ENCODE measurements around the gene IMMP2L. TPM values are rescaled to one million over a fixed set of nuclear protein-coding genes. Genes with fewer than 3 reads are reported as not detected.

The IMMP2L gene
- total and polyA plus RNA-seq, 2 of the 8 experiments (the other 6 are each of a cell fraction or from before 2014, with no cell fraction given), result 2.3 to 10.1 TPM

DNA sequence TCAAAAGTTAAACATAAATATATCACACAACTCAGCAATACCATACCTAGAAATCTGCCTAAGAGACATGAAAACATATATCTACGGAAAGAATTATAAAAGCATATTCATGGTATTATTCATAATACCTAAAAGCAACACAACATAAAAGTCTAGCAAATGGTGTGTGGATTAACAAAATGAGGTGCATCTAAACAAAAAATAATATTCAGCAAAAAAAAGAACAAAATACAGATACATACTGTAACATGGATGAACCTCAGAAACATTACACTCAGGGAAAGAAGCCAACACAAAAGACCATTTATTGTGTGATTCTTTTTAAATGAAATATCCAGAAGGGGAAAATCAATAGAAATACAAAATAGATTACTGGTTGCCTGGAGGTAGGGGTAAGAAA is 155.0 kb downstream of the IMMP2L start:
- Histone ChIP-seq H4K5ac (ENCODE audit: insufficient read length, low read depth, low read length) (no peak overlapping the region), H3K79me2 (ENCODE audit: control insufficient read depth in 1 of 2, insufficient read depth in 2 of 2, low read length in 2 of 2) (no peaks in the 10 kb centered on the region), H3K14ac (ENCODE audit: insufficient read length) (no peak overlapping the region), H4K91ac (replicated peaks; ENCODE audit: insufficient read length, low read length) (no peak overlapping the region), H3K18ac (ENCODE audit: extremely low read depth, low read length) (no peak overlapping the region), H4K20me1 (replicated peaks in 1 of 2; ENCODE audit: control insufficient read depth in 1 of 2, insufficient read depth in 2 of 2, low read length in 2 of 2) (no peaks in the 10 kb centered on the region), H2BK12ac (ENCODE audit: low read depth, low read length) (no peak overlapping the region), H3K23ac (ENCODE audit: insufficient read length) (no peak overlapping the region), H4K8ac (ENCODE audit: extremely low read depth, insufficient read depth, low read length) (no peak overlapping the region), H3K27ac (ENCODE audit: low read depth, low read length) (no peak overlapping the region), H3K4me2 (ENCODE audit: insufficient read depth in 1 of 2, low read depth in 2 of 2, low read length in 2 of 2) (no peak overlapping the region), H3K4ac (replicated peaks; ENCODE audit: insufficient read length, low read depth, low read length) (no peak overlapping the region), H3K4me3 (ENCODE audit: extremely low read depth in 1 of 4, insufficient read depth in 2 of 4, low read depth in 3 of 4, low read length in 4 of 4) (no peak overlapping the region), H3K4me1 (replicated peaks in 1 of 4; ENCODE audit: control insufficient read depth in 3 of 4, insufficient read depth in 4 of 4, low read length in 3 of 4) (peaks cover 2 to 3% (median 3%) of the 10 kb centered on the region in 4 experiments; a peak in 3 of 7 replicates), H3K56ac (replicated peaks; ENCODE audit: insufficient read length, low read depth, low read length) (no peak overlapping the region), H3K23me2 (ENCODE audit: low read depth, low read length) (no peaks in the 10 kb centered on the region), H3K27me3 (replicated peaks in 1 of 4; ENCODE audit: control insufficient read depth in 3 of 4, extremely low read depth in 1 of 4, insufficient read depth in 3 of 4, low read length in 3 of 4) (no peaks in the 10 kb centered on the region), H2AK5ac (ENCODE audit: low read depth, low read length) (no peak overlapping the region), H2BK120ac (replicated peaks; ENCODE audit: low read depth, low read length) (no peak overlapping the region), H3K36me3 (ENCODE audit: control insufficient read depth in 2 of 4, insufficient read depth in 4 of 4, low read length in 3 of 4) (no peaks in the 10 kb centered on the region), H2BK15ac (ENCODE audit: low read length) (no peak overlapping the region), H2AFZ (ENCODE audit: low read length) (no peak overlapping the region), H3K9ac (replicated peaks in 1 of 4; ENCODE audit: extremely low read depth in 1 of 4, low read depth in 3 of 4, low read length in 3 of 4) (no peak overlapping the region), H3K79me1 (ENCODE audit: low read depth, low read length) (no peaks in the 10 kb centered on the region), H2BK5ac (ENCODE audit: low read depth, low read length) (no peak overlapping the region), H3K9me3 (ENCODE audit: insufficient read depth in 2 of 2, low read depth in 1 of 2, low read length in 1 of 2) (no peaks in the 10 kb centered on the region), H2BK20ac (ENCODE audit: low read length) (no peak overlapping the region)
- ChIA-PET CTCF (ENCODE audit: partially characterized antibody) (no interaction called here), POLR2A (ENCODE audit: partially characterized antibody) (no interaction called here)
- TF ChIP-seq KDM4A (IDR thresholded peaks at IDR 0.05; ENCODE audit: low read depth, low read length, severe bottlenecking), result no peak
- TF ChIP-seq POLR2AphosphoS5 (IDR thresholded peaks at IDR 0.05; ENCODE audit: low read depth, low read length), result no peak
- WGBS, 2 experiments (ENCODE audit: extremely low coverage in 1 of 2, insufficient coverage in 1 of 2, insufficient read length in 1 of 2, insufficient replicate concordance in 2 of 2, low coverage in 1 of 2, low lambda C conversion rate in 2 of 2, missing lambda C conversion rate in 1 of 2), result 96% methylated on average over 1 of the region's 1 CpG; no CpG with 5 or more reads in 1 of the 2 experiments
- no peak for FAIRE-seq
- no peak for DNase-seq (ENCODE audit: low read depth in 1 of 2, low spot score in 2 of 2)

All from H1 (cell line).